Measurements from ENCODE around the gene OSBPL10.

Gene OSBPL10

GRCh38 chr3:31926543-31926942, 54.5 kb downstream of the OSBPL10 start:
- DNase-seq (ENCODE audit: low read depth in 1 of 2, low spot score in 1 of 2), result no peak

- no peak for DNase-seq (ENCODE audit: low read depth in 1 of 2, low spot score in 1 of 2)
These were observed 55.8 kb downstream of the OSBPL10 start for GRCh38 chr3:31925271-31925630.

- DNase-seq (ENCODE audit: low read depth in 1 of 2, low spot score in 1 of 2), result no peak
These were observed 56.3 kb downstream of the OSBPL10 start for GRCh38 chr3:31924610-31925270.

GRCh38 chr3:31922962-31923361, 58.1 kb downstream of the OSBPL10 start:
- no peak for DNase-seq (ENCODE audit: low read depth in 1 of 2, low spot score in 1 of 2)

- DNase-seq (ENCODE audit: low read depth in 1 of 2, low spot score in 1 of 2), result no peak
These were observed 59.2 kb downstream of the OSBPL10 start for GRCh38 chr3:31921837-31922236.

- no peak for DNase-seq (ENCODE audit: low read depth in 1 of 2, low spot score in 1 of 2)
These were observed 60.8 kb downstream of the OSBPL10 start for GRCh38 chr3:31920310-31920709.

- no peak for DNase-seq (ENCODE audit: low read depth in 1 of 2, low spot score in 1 of 2)
These were observed 61.5 kb downstream of the OSBPL10 start for GRCh38 chr3:31919528-31919927.

GRCh38 chr3:31918179-31919150, 62.6 kb downstream of the OSBPL10 start:
- no peak for DNase-seq (ENCODE audit: low read depth in 1 of 2, low spot score in 1 of 2)

- no peak for DNase-seq (ENCODE audit: low read depth in 1 of 2, low spot score in 1 of 2)
These were observed 63.6 kb downstream of the OSBPL10 start for GRCh38 chr3:31917303-31918005.

- DNase-seq (ENCODE audit: low read depth in 1 of 2, low spot score in 1 of 2), result no peak
These were observed 69.4 kb downstream of the OSBPL10 start for GRCh38 chr3:31911643-31912042.

- DNase-seq (ENCODE audit: low read depth in 1 of 2, low spot score in 1 of 2), result no peak
These were observed 69.9 kb downstream of the OSBPL10 start for GRCh38 chr3:31911124-31911523.

- DNase-seq (ENCODE audit: low read depth in 1 of 2, low spot score in 1 of 2), result no peak
These were observed 71.6 kb downstream of the OSBPL10 start for GRCh38 chr3:31909455-31909854.

- DNase-seq (ENCODE audit: low read depth in 1 of 2, low spot score in 1 of 2), result no peak
These were observed 72.5 kb downstream of the OSBPL10 start for GRCh38 chr3:31908391-31909097.

GRCh38 chr3:31906182-31906581, 74.9 kb downstream of the OSBPL10 start:
- DNase-seq (ENCODE audit: low read depth in 1 of 2, low spot score in 1 of 2), result no peak

- DNase-seq (ENCODE audit: low read depth in 1 of 2, low spot score in 1 of 2), result no peak
These were observed 77.2 kb downstream of the OSBPL10 start for GRCh38 chr3:31903686-31904431.

GRCh38 chr3:31900583-31900982, 80.5 kb downstream of the OSBPL10 start:
- no peak for DNase-seq (ENCODE audit: low read depth in 1 of 2, low spot score in 1 of 2)

- DNase-seq (ENCODE audit: low read depth in 1 of 2, low spot score in 1 of 2), result no peak
These were observed 84.2 kb downstream of the OSBPL10 start for GRCh38 chr3:31896648-31897433.

- no peak for DNase-seq (ENCODE audit: low read depth in 1 of 2, low spot score in 1 of 2)
These were observed 85.0 kb downstream of the OSBPL10 start for GRCh38 chr3:31896026-31896425.

- no peak for DNase-seq (ENCODE audit: low read depth in 1 of 2, low spot score in 1 of 2)
These were observed 85.6 kb downstream of the OSBPL10 start for GRCh38 chr3:31895471-31895870.

Measured in activated CD4-positive, alpha-beta T cell treated with anti-CD3 and anti-CD28 coated beads, Interleukin-2, amount 50 U/mL, for 24 hours (primary cell).